ENCODE results near the gene SNX10.

- TF ChIP-seq EZH2 (IDR thresholded peaks at IDR 0.05; ENCODE audit: insufficient read depth, poor library complexity, severe bottlenecking): no peak
- no peak for TF ChIP-seq EZH2phosphoT487 (IDR thresholded peaks at IDR 0.05; ENCODE audit: insufficient read depth, low read depth)
Measured at GRCh38 chr7:26319636-26320035, 28.0 kb downstream of the SNX10 start.

Data from GM23248 (cell line).